Neural cell (in vitro differentiated cells): ENCODE measurements around the gene MYL12B. TPM values are rescaled to one million over a fixed set of nuclear protein-coding genes. Genes with fewer than 3 reads are reported as not detected.

Source experiments
- H2AFZ ChIP-seq: fragments of 200-600, 300-800 bp; sonication (generic), shearing (Covaris generic); 2 replicates; pipeline ENCODE4 v1.6.0; 2014; ENCODE audit warnings: low read depth, mild to moderate bottlenecking, antibody characterized with exemption, low read length, moderate library complexity
- H3F3A ChIP-seq: fragments of 200-600 bp; shearing (Covaris generic); 2 replicates; pipeline ENCODE4 v1.6.1; 2016; ENCODE audit warnings: mild to moderate bottlenecking, moderate library complexity, mixed read lengths, antibody characterized with exemption, low read length; ENCODE audit not compliant: insufficient read depth, poor library complexity, severe bottlenecking
- H3K27ac ChIP-seq: fragments of 200-600, 300-800 bp; sonication (generic), shearing (Covaris generic); 2 replicates; pipeline ENCODE4 v1.5.1; 2014; ENCODE audit warnings: mild to moderate bottlenecking, low read length, moderate library complexity
- H3K27me3 ChIP-seq: fragments of 300-800, 200-600 bp; sonication (generic), shearing (Covaris generic); 2 replicates; pipeline ENCODE4 v1.6.0; 2014; ENCODE audit warnings: mild to moderate bottlenecking, low read depth, low read length, moderate library complexity; ENCODE audit not compliant: insufficient read depth
- H3K36me3 ChIP-seq: fragments of 300-800, 200-600 bp; sonication (generic), shearing (Covaris generic); 2 replicates; pipeline ENCODE4 v1.5.1; 2014; ENCODE audit warnings: mild to moderate bottlenecking, antibody characterized with exemption, low read length, moderate library complexity; ENCODE audit not compliant: insufficient read depth
- H3K4me2 ChIP-seq: fragments of 300-800, 200-600 bp; sonication (generic), shearing (Covaris generic); 2 replicates; pipeline ENCODE4 v1.6.0; 2014; ENCODE audit warnings: mild to moderate bottlenecking, low read length
- H3K4me3 ChIP-seq: fragments of 300-800, 200-600 bp; sonication (generic), shearing (Covaris generic); 2 replicates; pipeline ENCODE4 v1.5.1; 2014; ENCODE audit warnings: mild to moderate bottlenecking, low read length, moderate library complexity
- H3K79me2 ChIP-seq: fragments of 200-600 bp; shearing (Covaris generic); replicated peaks from 2 replicates; pipeline ENCODE4 v1.6.0; 2014; ENCODE audit warnings: mild to moderate bottlenecking, low read length, moderate library complexity; ENCODE audit not compliant: insufficient read depth
- H3K9ac ChIP-seq: fragments of 300-800, 200-600 bp; sonication (generic), shearing (Covaris generic); 2 replicates; pipeline ENCODE4 v1.6.1; 2016; ENCODE audit warnings: mild to moderate bottlenecking, low read length, mixed read lengths
- H3K9me2 ChIP-seq: fragments of 200-600 bp; shearing (Covaris generic); 2 replicates; pipeline ENCODE4 v1.6.1; 2016; ENCODE audit warnings: mild to moderate bottlenecking, low read length, mixed read lengths; ENCODE audit not compliant: insufficient read depth
- H3K9me3 ChIP-seq: fragments of 200-600, 300-800 bp; sonication (generic), shearing (Covaris generic); 2 replicates; pipeline ENCODE4 v1.6.1; 2016; ENCODE audit warnings: mild to moderate bottlenecking, mixed run types, low read length, moderate library complexity, mixed read lengths
- H4K20me1 ChIP-seq: fragments of 200-600 bp; shearing (Covaris generic); 2 replicates; pipeline ENCODE4 v1.6.1; 2016; ENCODE audit warnings: mild to moderate bottlenecking, mixed run types; ENCODE audit not compliant: insufficient read depth
- CTCF ChIP-seq: fragments of 450-650 bp; IDR thresholded peaks from 2 replicates; pipeline ENCODE4 v1.5.1; 2014; ENCODE audit warnings: antibody characterized with exemption, mild to moderate bottlenecking, moderate library complexity; ENCODE audit not compliant: poor library complexity, severe bottlenecking
- EP300 ChIP-seq: fragments of 450-650 bp; conservative IDR thresholded peaks from 2 replicates; pipeline ENCODE4 v1.6.1; 2014; ENCODE audit warnings: antibody characterized with exemption, mild to moderate bottlenecking, moderate library complexity; ENCODE audit not compliant: poor library complexity, severe bottlenecking
- EZH2 ChIP-seq: fragments of 200-600, 300-800 bp; shearing (Covaris generic), sonication (generic); IDR thresholded peaks from 2 replicates; pipeline ENCODE4 v1.6.1; 2014; ENCODE audit warnings: antibody characterized with exemption, low read length, borderline replicate concordance, mild to moderate bottlenecking; ENCODE audit not compliant: insufficient read depth, poor library complexity, severe bottlenecking
- MXI1 ChIP-seq: fragments of 450-650 bp; conservative IDR thresholded peaks from 2 replicates; pipeline ENCODE4 v1.6.1; 2014; ENCODE audit warnings: antibody characterized with exemption, mild to moderate bottlenecking; ENCODE audit not compliant: poor library complexity, severe bottlenecking
- POLR2AphosphoS5 ChIP-seq: IDR thresholded peaks from 2 replicates; pipeline ENCODE4 v1.6.1; 2012
- RAD21 ChIP-seq: fragments of 450-650 bp; conservative IDR thresholded peaks from 2 replicates; pipeline ENCODE4 v1.6.1; 2014; ENCODE audit warnings: antibody characterized with exemption, mild to moderate bottlenecking, moderate library complexity
- REST ChIP-seq: IDR thresholded peaks from 2 replicates; pipeline ENCODE4 v1.6.1; 2012; ENCODE audit warnings: borderline replicate concordance
- SMC3 ChIP-seq: fragments of 450-650 bp; conservative IDR thresholded peaks from 2 replicates; pipeline ENCODE4 v1.6.1; 2014; ENCODE audit warnings: antibody characterized with exemption, mild to moderate bottlenecking, moderate library complexity; ENCODE audit not compliant: poor library complexity
- TAF1 ChIP-seq: IDR thresholded peaks from 2 replicates; pipeline ENCODE4 v1.6.1; 2012; ENCODE audit warnings: low read depth
- polyA plus RNA-seq: library from polyadenylated mRNA; depleted of rRNA; stranded (reverse); fragments of >200 nt; gene quantifications from 2 replicates; pipeline ENCODE4 v1.2.3, GENCODE V29; 2014

MYL12B gene
- polyA plus RNA-seq, 1 donor from 2014 or later = 384 TPM

- TF ChIP-seq POLR2AphosphoS5 (no peak), MXI1 (no peak), SMC3 (no peak), EP300 (no peak), REST (no peak), CTCF (no peak), TAF1 (no peak), RAD21 (no peak), EZH2 (no peak)
- Histone ChIP-seq H3K36me3 (no peaks in the 10 kb centered on the region), H3K9me3 (no peaks in the 10 kb centered on the region), H3K27me3 (no peaks in the 10 kb centered on the region), H3K4me3 (no peak overlapping the region), H3K79me2 (no peaks in the 10 kb centered on the region), H4K20me1 (no peaks in the 10 kb centered on the region), H2AFZ (no peak overlapping the region), H3K9me2 (no peaks in the 10 kb centered on the region), H3K27ac (no peak overlapping the region), H3F3A (peaks cover 2% of the 10 kb centered on the region), H3K4me2 (no peak overlapping the region), H3K9ac (no peak overlapping the region)
Measured at GRCh38 chr18:3293196-3293951, 31.4 kb downstream of the MYL12B start.

DNA sequence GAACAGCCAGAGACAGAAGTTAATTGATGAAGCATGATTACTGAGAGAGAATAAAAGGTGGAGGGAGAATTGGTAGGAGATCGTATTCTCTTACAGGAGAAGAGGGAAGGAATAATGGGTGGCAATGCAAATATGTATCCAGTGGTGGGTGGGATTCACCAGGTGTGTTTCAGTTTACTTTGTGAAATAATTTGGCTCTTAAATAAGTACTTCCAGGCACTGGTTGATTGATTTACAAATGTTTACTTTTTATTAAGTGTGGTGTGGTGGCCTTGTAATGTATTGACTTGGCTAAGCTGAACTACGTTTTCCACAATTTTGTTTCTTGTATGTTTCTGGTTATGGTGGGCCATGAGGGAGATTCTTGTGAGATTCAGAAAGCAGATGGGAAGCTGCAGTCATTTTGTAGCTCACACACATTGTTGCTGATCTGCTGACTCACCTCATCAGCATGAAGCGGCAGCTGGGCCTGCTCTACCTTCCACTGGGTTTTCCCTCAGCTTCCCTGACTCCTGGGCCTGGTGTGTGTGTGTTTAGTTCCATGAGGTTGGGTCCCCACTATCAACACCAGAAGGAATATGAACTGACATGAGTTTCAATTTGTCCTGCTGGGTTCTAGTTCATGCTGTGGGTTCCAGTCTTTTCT lies 32.6 kb downstream of the MYL12B start:
- no peak for TF ChIP-seq TAF1
- TF ChIP-seq EP300 = no peak
- no peak for TF ChIP-seq RAD21
- TF ChIP-seq POLR2AphosphoS5 = no peak
- TF ChIP-seq SMC3 = no peak
- no peak for TF ChIP-seq REST
- TF ChIP-seq MXI1 = no peak
- Histone ChIP-seq H3K36me3 (no peaks in the 10 kb centered on the region), H2AFZ (no peak overlapping the region), H3K9me2 (no peaks in the 10 kb centered on the region), H3K79me2 (no peaks in the 10 kb centered on the region), H3K4me3 (no peak overlapping the region), H3K27ac (no peak overlapping the region), H3K9ac (no peak overlapping the region), H3K27me3 (no peaks in the 10 kb centered on the region), H3K4me2 (no peak overlapping the region), H4K20me1 (no peaks in the 10 kb centered on the region), H3K9me3 (no peaks in the 10 kb centered on the region), H3F3A (peaks cover 2% of the 10 kb centered on the region)
